ENCODE data around the gene PAPPA. TPM values are rescaled to one million over a fixed set of nuclear protein-coding genes. Genes with fewer than 3 reads are reported as not detected.

PAPPA gene
- total and polyA plus RNA-seq, 2 experiments from 2014 or later, result 0.76 to 0.80 TPM

GRCh38 chr9:116369706-116370105 is 216.1 kb downstream of the PAPPA start:
- H3K4me3 ChIP-seq, result no peak overlapping the region
- H3K9me3 ChIP-seq (ENCODE audit: low read depth), result no peaks in the 10 kb centered on the region
- no peaks in the 10 kb centered on the region for H3K27me3 ChIP-seq
- no peaks in the 10 kb centered on the region for H3K36me3 ChIP-seq
- no peak overlapping the region for H3K27ac ChIP-seq
- no peak for DNase-seq (ENCODE audit: low read depth in 1 of 2, low spot score in 1 of 2)
- H3K4me1 ChIP-seq (ENCODE audit: low read depth), result no peaks in the 10 kb centered on the region
- no peak for TF ChIP-seq CTCF (IDR thresholded peaks at IDR 0.05; ENCODE audit: low read depth, low read length)

GRCh38 chr9:116370556-116370955 is 217.0 kb downstream of the PAPPA start:
- no peak for TF ChIP-seq CTCF (IDR thresholded peaks at IDR 0.05; ENCODE audit: low read depth, low read length)
- H3K27me3 ChIP-seq, result no peaks in the 10 kb centered on the region
- no peak overlapping the region for H3K27ac ChIP-seq
- no peak overlapping the region for H3K4me3 ChIP-seq
- no peaks in the 10 kb centered on the region for H3K36me3 ChIP-seq
- no peak for DNase-seq (ENCODE audit: low read depth in 1 of 2, low spot score in 1 of 2)
- H3K9me3 ChIP-seq (ENCODE audit: low read depth), result no peaks in the 10 kb centered on the region
- no peaks in the 10 kb centered on the region for H3K4me1 ChIP-seq (ENCODE audit: low read depth)

- H3K27ac ChIP-seq, result no peak overlapping the region
Observed at GRCh38 chr9:116372081-116372673, 218.6 kb downstream of the PAPPA start.

GRCh38 chr9:116372786-116373185 is 219.2 kb downstream of the PAPPA start:
- H3K9me3 ChIP-seq (ENCODE audit: low read depth), result no peaks in the 10 kb centered on the region
- H3K4me1 ChIP-seq (ENCODE audit: low read depth), result no peaks in the 10 kb centered on the region
- H3K27ac ChIP-seq, result no peak overlapping the region
- no peaks in the 10 kb centered on the region for H3K36me3 ChIP-seq
- TF ChIP-seq CTCF (IDR thresholded peaks at IDR 0.05; ENCODE audit: low read depth, low read length), result no peak
- H3K4me3 ChIP-seq, result no peak overlapping the region
- no peak for DNase-seq (ENCODE audit: low read depth in 1 of 2, low spot score in 1 of 2)
- H3K27me3 ChIP-seq, result no peaks in the 10 kb centered on the region

More at GRCh38 chr9:116372081-116372673, 218.6 kb downstream of the PAPPA start:
- TF ChIP-seq CTCF (IDR thresholded peaks at IDR 0.05; ENCODE audit: low read depth, low read length), result no peak
- DNase-seq (ENCODE audit: low read depth in 1 of 2, low spot score in 1 of 2), result peak in 1 of 2 donors; percentile 40
- H3K27me3 ChIP-seq, result no peaks in the 10 kb centered on the region
- no peak overlapping the region for H3K4me3 ChIP-seq
- no peaks in the 10 kb centered on the region for H3K9me3 ChIP-seq (ENCODE audit: low read depth)
- no peaks in the 10 kb centered on the region for H3K4me1 ChIP-seq (ENCODE audit: low read depth)
- H3K36me3 ChIP-seq, result no peaks in the 10 kb centered on the region

GRCh38 chr9:116377179-116377798 is 223.7 kb downstream of the PAPPA start:
- no peak overlapping the region for H3K27ac ChIP-seq
- H3K9me3 ChIP-seq (ENCODE audit: low read depth), result no peaks in the 10 kb centered on the region
- TF ChIP-seq CTCF (IDR thresholded peaks at IDR 0.05; ENCODE audit: low read depth, low read length), result no peak
- no peaks in the 10 kb centered on the region for H3K27me3 ChIP-seq
- peak in 1 of 2 donors; percentile 65 for DNase-seq (ENCODE audit: low read depth in 1 of 2, low spot score in 1 of 2)
- no peak overlapping the region for H3K4me3 ChIP-seq
- H3K36me3 ChIP-seq, result no peaks in the 10 kb centered on the region
- H3K4me1 ChIP-seq (ENCODE audit: low read depth), result no peaks in the 10 kb centered on the region
